ENCODE data around the gene GCC1. TPM values are rescaled to one million over a fixed set of nuclear protein-coding genes. Genes with fewer than 3 reads are reported as not detected.
"Not testable (repeated sequence)": the region's sequence is repeated elsewhere in the genome, so short reads cannot be mapped to it uniquely, and the experiment has no call there.

Gene GCC1
- total and polyA plus RNA-seq, 7 donors = 7.2 to 19.2 (median 12.2) TPM

GRCh38 chr7:127581716-127582115, 3.7 kb downstream of the GCC1 start:
- H3K4me3 ChIP-seq = no peak overlapping the region
- TF ChIP-seq EP300 (IDR thresholded peaks at IDR 0.05) = no peak
- no peak for DNase-seq
- WGBS, 2 donors = 98 to 99% methylated on average over 1 of the region's 1 CpG
- no peaks in the 10 kb centered on the region for H3K27me3 ChIP-seq
- H3K36me3 ChIP-seq = peaks cover 12 to 35% (median 25%) of the 10 kb centered on the region in 4 donors
- H3K4me1 ChIP-seq = peaks cover 0 to 71% (median 67%) of the 10 kb centered on the region in 4 donors
- no peaks in the 10 kb centered on the region for H3K9me3 ChIP-seq
- intact Hi-C loops (cut with DNase I) = loop anchor here (10.0 kb wide), 1 partner anchor 453 kb away; the partner anchor contains the start of gene LRRC4
- H3K27ac ChIP-seq = no peak overlapping the region

GRCh38 chr7:127580612-127581011, 4.8 kb downstream of the GCC1 start:
- intact Hi-C loops (cut with DNase I) = loop anchor here (10.0 kb wide), 1 partner anchor 454 kb away; the partner anchor contains the start of gene LRRC4
- TF ChIP-seq CTCF (IDR thresholded peaks at IDR 0.05) (no peak), EP300 (IDR thresholded peaks at IDR 0.05) (no peak), POLR2AphosphoS5 (IDR thresholded peaks at IDR 0.05) (no peak), POLR2A (IDR thresholded peaks at IDR 0.05) (no peak)
- Histone ChIP-seq H3K36me3 (peaks cover 12 to 35% (median 25%) of the 10 kb centered on the region in 4 donors), H3K27ac (no peak overlapping the region), H3K27me3 (no peaks in the 10 kb centered on the region), H3K4me1 (peaks cover 0 to 66% (median 61%) of the 10 kb centered on the region in 4 donors), H3K9me3 (no peaks in the 10 kb centered on the region), H3K4me3 (no peak overlapping the region)
- DNase-seq = no peak

- 87 to 89% methylated on average over 4 of the region's 4 CpGs for WGBS, 2 donors
- Histone ChIP-seq H3K27me3 (no peaks in the 10 kb centered on the region), H3K27ac (peak overlapping the region in 2 of 4 donors; percentile 47 to 53), H3K4me3 (no peak overlapping the region), H3K36me3 (peaks cover 12 to 35% (median 25%) of the 10 kb centered on the region in 4 donors), H3K9me3 (no peaks in the 10 kb centered on the region), H3K4me1 (peaks cover 0 to 52% (median 49%) of the 10 kb centered on the region in 4 donors)
- no peak for TF ChIP-seq EP300 (IDR thresholded peaks at IDR 0.05)
- no peak for TF ChIP-seq POLR2AphosphoS5 (IDR thresholded peaks at IDR 0.05)
- intact Hi-C loops (cut with DNase I) = no loop called here
- DNase-seq = no peak
Observed at GRCh38 chr7:127578711-127579275, 6.6 kb downstream of the GCC1 start.

GRCh38 chr7:127578036-127578684, 7.2 kb downstream of the GCC1 start:
- Histone ChIP-seq H3K4me1 (peaks cover 0 to 46% (median 42%) of the 10 kb centered on the region in 4 donors), H3K27ac (peak overlapping the region in 2 of 4 donors; percentile 47 to 53), H3K9me3 (no peaks in the 10 kb centered on the region), H3K36me3 (peaks cover 9 to 34% (median 25%) of the 10 kb centered on the region in 4 donors), H3K27me3 (no peaks in the 10 kb centered on the region), H3K4me3 (no peak overlapping the region)
- intact Hi-C loops (cut with DNase I) = no loop called here
- no peak for DNase-seq
- WGBS, 2 donors = 76 to 78% methylated on average over 5 of the region's 5 CpGs
- TF ChIP-seq EP300 (IDR thresholded peaks at IDR 0.05) (no peak), CTCF (IDR thresholded peaks at IDR 0.05) (no peak), POLR2A (IDR thresholded peaks at IDR 0.05) (no peak), POLR2AphosphoS5 (IDR thresholded peaks at IDR 0.05) (no peak)

- Histone ChIP-seq H3K27ac (no peak overlapping the region), H3K27me3 (no peaks in the 10 kb centered on the region), H3K4me3 (no peak overlapping the region), H3K9me3 (no peaks in the 10 kb centered on the region), H3K36me3 (no peaks in the 10 kb centered on the region), H3K4me1 (no peaks in the 10 kb centered on the region)
- intact Hi-C loops (cut with DNase I) = no loop called here
- TF ChIP-seq POLR2A (IDR thresholded peaks at IDR 0.05) = no peak
- TF ChIP-seq CTCF (IDR thresholded peaks at IDR 0.05) = no peak
- no peak for TF ChIP-seq EP300 (IDR thresholded peaks at IDR 0.05)
- TF ChIP-seq POLR2AphosphoS5 (IDR thresholded peaks at IDR 0.05) = no peak
- WGBS, 2 donors = 73 to 83% methylated on average over 3 of the region's 3 CpGs
- DNase-seq = no peak
Observed at GRCh38 chr7:127571741-127572505, 13.5 kb downstream of the GCC1 start.

GRCh38 chr7:127568034-127568433, 17.4 kb downstream of the GCC1 start:
- intact Hi-C loops (cut with DNase I) = not testable (repeated sequence)

More at GRCh38 chr7:127568034-127568433, 17.4 kb downstream of the GCC1 start:
- not testable (repeated sequence) for H3K9me3 ChIP-seq, H3K27me3 ChIP-seq, H3K36me3 ChIP-seq, DNase-seq, H3K4me1 ChIP-seq, H3K4me3 ChIP-seq, H3K27ac ChIP-seq
- no CpG with 5 or more reads among the region's 3 CpGs for WGBS, 2 donors

Measured in sigmoid colon (tissue), 7 donors.